K562 (cell line): ENCODE results near the gene GRB2. TPM values are rescaled to one million over a fixed set of nuclear protein-coding genes. Genes with fewer than 3 reads are reported as not detected.

Source experiments
- ADNP ChIP-seq: fragments of 200-800 bp; sonication (Bioruptor generic); IDR thresholded peaks from 2 replicates; pipeline ENCODE4 v1.6.1; 2016; ENCODE audit warnings: missing genetic modification characterization, missing compliant biosample characterization
- ARID1B ChIP-seq: fragments of 450-650 bp; IDR thresholded peaks from 2 replicates; pipeline ENCODE4 v1.6.1; 2016; ENCODE audit warnings: antibody characterized with exemption, mild to moderate bottlenecking, inconsistent platforms
- CTCFL ChIP-seq: IDR thresholded peaks from 2 replicates; pipeline ENCODE4 v1.6.1; 2011; ENCODE audit warnings: borderline replicate concordance, low read depth, mild to moderate bottlenecking, moderate library complexity, low read length; ENCODE audit not compliant: insufficient read depth, poor library complexity, severe bottlenecking
- DPF2 ChIP-seq: fragments of 450-650 bp; IDR thresholded peaks from 2 replicates; pipeline ENCODE4 v1.6.1; 2016
- E2F5 ChIP-seq: sonication (generic); formaldehyde crosslinking; IDR thresholded peaks from 2 replicates; pipeline ENCODE4 v1.8.0; 2022; ENCODE audit warnings: mild to moderate bottlenecking, missing genetic modification reagents
- ESRRB ChIP-seq: fragments of 250-450 bp; sonication (Bioruptor Pico); IDR thresholded peaks from 2 replicates; pipeline ENCODE4 v1.5.0; 2020; ENCODE audit warnings: mild to moderate bottlenecking, moderate library complexity, borderline replicate concordance
- FOXJ2 ChIP-seq: fragments of 200-800 bp; sonication (Bioruptor generic); IDR thresholded peaks from 2 replicates; pipeline ENCODE4 v1.6.1; 2016; ENCODE audit warnings: missing genetic modification characterization, missing compliant biosample characterization
- FOXJ3 ChIP-seq: sonication (generic); formaldehyde crosslinking; IDR thresholded peaks from 2 replicates; pipeline ENCODE4 v1.4.0; 2020; ENCODE audit warnings: mild to moderate bottlenecking, missing genetic modification reagents
- GTF3C2 ChIP-seq: IDR thresholded peaks from 3 replicates; pipeline ENCODE4 v1.6.1; 2011; ENCODE audit warnings: borderline replicate concordance, mild to moderate bottlenecking, moderate library complexity; ENCODE audit not compliant: insufficient read length; ENCODE audit errors: extremely low read depth
- KDM1A ChIP-seq, 2 experiments: fragments of 450-650 bp; IDR thresholded peaks; 2 replicates each; pipeline ENCODE4 v1.6.1; 2016; ENCODE audit warnings: mild to moderate bottlenecking in 2 of 2
- KDM5B ChIP-seq: fragments of 200-600 bp; sonication (generic); IDR thresholded peaks from 2 replicates; pipeline ENCODE4 v1.6.1; 2012; ENCODE audit warnings: low read depth, mild to moderate bottlenecking, moderate library complexity, low read length, control low read depth, inconsistent platforms; ENCODE audit not compliant: insufficient replicate concordance
- KHSRP ChIP-seq: fragments of 450-650 bp; IDR thresholded peaks from 2 replicates; pipeline ENCODE4 v1.6.1; 2017
- PCBP2 ChIP-seq: fragments of 200-400 bp; formaldehyde crosslinking; IDR thresholded peaks from 2 replicates; pipeline ENCODE4 v1.6.1; 2018; ENCODE audit warnings: low read length, low read depth, mild to moderate bottlenecking, moderate library complexity; ENCODE audit not compliant: poor library complexity, severe bottlenecking
- PPARD ChIP-seq: fragments of 250-450 bp; sonication (Bioruptor Pico); IDR thresholded peaks from 2 replicates; pipeline ENCODE4 v1.8.0; 2022; ENCODE audit warnings: inconsistent platforms, mild to moderate bottlenecking, moderate library complexity
- SRSF3 ChIP-seq: fragments of 200-400 bp; formaldehyde crosslinking; IDR thresholded peaks from 2 replicates; pipeline ENCODE4 v1.6.1; 2016; ENCODE audit warnings: mild to moderate bottlenecking, low read length, moderate library complexity; ENCODE audit not compliant: insufficient read depth
- TFAM ChIP-seq: fragments of 250-450 bp; sonication (Bioruptor Pico); conservative IDR thresholded peaks from 2 replicates; pipeline ENCODE4 v1.5.0; 2021; ENCODE audit warnings: mild to moderate bottlenecking, moderate library complexity
- ZBTB49 ChIP-seq: sonication (generic); formaldehyde crosslinking; IDR thresholded peaks from 2 replicates; pipeline ENCODE4 v1.8.0; 2022; ENCODE audit warnings: missing genetic modification reagents, mild to moderate bottlenecking, borderline replicate concordance
- ZNF197 ChIP-seq: fragments of 200-800 bp; sonication (Bioruptor generic); IDR thresholded peaks from 2 replicates; pipeline ENCODE4 v1.6.1; 2016; ENCODE audit warnings: low read depth, missing genetic modification characterization, missing compliant biosample characterization
- ZNF512 ChIP-seq: IDR thresholded peaks from 2 replicates; pipeline ENCODE4 v1.6.1; 2016; ENCODE audit warnings: missing genetic modification characterization, missing compliant biosample characterization
- polyA plus RNA-seq, 8 experiments: library from polyadenylated mRNA; depleted of rRNA in 4 of 8; stranded (reverse) in 5 of 8; unstranded in 3 of 8; fragments of >200 nt; fragmentation: Nextera tagmentation in 2 of 8; fragmentation: Illumina TruSeq in 1 of 8; extraction: Ambion mirVana in 2 of 8; extraction: Trizol in 1 of 8; gene quantifications; 2 replicates each; pipeline versions ENCODE4 v1.2.1 to v1.2.3, GENCODE V29; 2011 to 2014; ENCODE audit warnings: inconsistent platforms in 1 of 8, missing spikeins in 1 of 8
- total RNA-seq, 7 experiments: library from RNA; depleted of rRNA in 6 of 7; stranded (reverse); fragments of >200 nt in 6 of 7; fragmentation: Illumina TruSeq in 2 of 7; extraction: Trizol in 2 of 7; gene quantifications; 2 replicates each; pipeline versions ENCODE4 v1.2.1 to v1.2.3, GENCODE V29; 2011 to 2021; ENCODE audit warnings: low replicate concordance in 1 of 7

Gene GRB2
- total and polyA plus RNA-seq, 9 of the 15 experiments (the other 6 are each of a cell fraction or from before 2014, with no cell fraction given) = 57.2 to 136 (median 84.8) TPM

- TF ChIP-seq PCBP2 (no peak), KDM1A (IDR thresholded peaks at IDR 0.05) (peak; percentile 58 to 63; a peak in 3 of 4 replicates), ADNP (no peak), E2F5 (no peak), GTF3C2 (no peak), ARID1B (peak; percentile 88), ZNF512 (no peak), ESRRB (CRISPR knock-in tag) (no peak), CTCFL (no peak), SRSF3 (no peak), ZBTB49 (CRISPR knock-in tag) (no peak), DPF2 (peak; percentile 88), TFAM (CRISPR knock-in tag) (no peak), KHSRP (no peak), PPARD (CRISPR knock-in tag) (no peak), KDM5B (no peak), ZNF197 (CRISPR knock-in tag) (no peak), FOXJ3 (CRISPR knock-in tag) (no peak), FOXJ2 (tag) (no peak)
Observed at GRCh38 chr17:75346906-75347305, 58.6 kb downstream of the GRB2 start (continued).
